ENCODE results near the gene ARHGAP6.
A peak's percentile ranks its signal among the peaks of the same experiment; 100 is the strongest.

Gene ARHGAP6

DNA sequence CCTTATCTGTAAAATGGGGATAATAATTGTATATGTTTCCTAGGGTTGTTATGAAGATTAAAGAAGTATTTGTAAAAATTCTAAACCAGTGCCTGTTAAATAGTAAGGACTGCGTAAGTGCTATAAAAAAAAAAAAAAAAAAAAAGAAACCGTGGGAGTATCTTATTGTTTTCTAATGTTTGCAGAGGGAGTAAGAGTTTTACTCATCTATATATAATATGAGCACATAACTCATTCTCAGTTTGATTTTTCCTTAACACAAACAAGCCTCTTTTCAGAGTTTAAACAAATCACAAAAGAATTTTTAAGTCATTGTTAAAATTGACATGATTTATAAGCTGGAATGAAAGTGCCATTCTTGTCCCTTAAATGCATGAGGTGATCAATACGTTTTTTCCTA is 267.6 kb downstream of the ARHGAP6 start:
- DNase-seq (ENCODE audit: low read depth in 1 of 2, low spot score in 1 of 2): no peak
- in situ Hi-C loops (cut with HindIII; ENCODE audit: low pct_unique_long_range_greater_than_20kb, low sequenced_read_pairs): no loop called here
- TF ChIP-seq JUND (IDR thresholded peaks at IDR 0.05; ENCODE audit: low read depth): no peak

DNA sequence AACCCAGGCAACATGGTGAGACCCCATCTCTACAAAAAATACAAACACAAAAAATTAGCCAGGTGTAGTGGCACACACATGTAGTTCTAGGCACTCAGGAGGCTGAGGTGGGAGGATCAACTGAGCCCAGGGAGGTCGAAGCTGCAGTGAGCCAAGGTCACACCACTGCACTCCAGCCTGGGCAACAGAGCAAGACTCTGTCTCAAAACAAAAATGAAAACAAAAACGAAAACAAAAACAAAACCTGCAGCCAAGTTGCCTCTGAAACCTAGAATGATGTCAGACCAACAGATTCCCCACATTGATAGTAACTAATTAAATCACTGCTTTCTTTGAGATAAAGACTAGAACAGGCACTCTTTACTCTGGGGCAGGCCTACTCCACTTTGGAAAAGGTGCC is 268.0 kb downstream of the ARHGAP6 start:
- DNase-seq (ENCODE audit: low read depth in 1 of 2, low spot score in 1 of 2): no peak
- TF ChIP-seq JUND (IDR thresholded peaks at IDR 0.05; ENCODE audit: low read depth): no peak
- in situ Hi-C loops (cut with HindIII; ENCODE audit: low pct_unique_long_range_greater_than_20kb, low sequenced_read_pairs): no loop called here

DNA sequence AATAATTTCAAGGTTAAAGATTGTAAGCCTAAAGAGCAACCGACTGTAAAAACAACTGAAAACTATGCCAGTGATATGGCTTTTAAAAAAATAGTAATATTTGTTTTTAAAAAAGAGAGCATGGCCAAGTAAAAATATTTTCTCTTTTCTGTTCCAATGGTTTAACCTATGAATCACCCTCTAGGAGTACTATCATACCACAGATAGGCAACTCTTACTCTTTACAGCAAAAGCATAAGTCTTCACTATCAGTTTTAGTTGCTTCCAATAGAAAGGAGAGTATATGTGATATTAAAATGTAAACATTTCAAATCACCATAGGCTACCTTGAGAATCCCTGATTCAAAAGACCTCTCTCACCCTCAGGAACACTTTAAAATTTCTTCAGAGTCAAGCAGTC is 269.9 kb downstream of the ARHGAP6 start:
- in situ Hi-C loops (cut with HindIII; ENCODE audit: low pct_unique_long_range_greater_than_20kb, low sequenced_read_pairs): no loop called here
- no peak for DNase-seq (ENCODE audit: low read depth in 1 of 2, low spot score in 1 of 2)
- TF ChIP-seq JUND (IDR thresholded peaks at IDR 0.05; ENCODE audit: low read depth): no peak

DNA sequence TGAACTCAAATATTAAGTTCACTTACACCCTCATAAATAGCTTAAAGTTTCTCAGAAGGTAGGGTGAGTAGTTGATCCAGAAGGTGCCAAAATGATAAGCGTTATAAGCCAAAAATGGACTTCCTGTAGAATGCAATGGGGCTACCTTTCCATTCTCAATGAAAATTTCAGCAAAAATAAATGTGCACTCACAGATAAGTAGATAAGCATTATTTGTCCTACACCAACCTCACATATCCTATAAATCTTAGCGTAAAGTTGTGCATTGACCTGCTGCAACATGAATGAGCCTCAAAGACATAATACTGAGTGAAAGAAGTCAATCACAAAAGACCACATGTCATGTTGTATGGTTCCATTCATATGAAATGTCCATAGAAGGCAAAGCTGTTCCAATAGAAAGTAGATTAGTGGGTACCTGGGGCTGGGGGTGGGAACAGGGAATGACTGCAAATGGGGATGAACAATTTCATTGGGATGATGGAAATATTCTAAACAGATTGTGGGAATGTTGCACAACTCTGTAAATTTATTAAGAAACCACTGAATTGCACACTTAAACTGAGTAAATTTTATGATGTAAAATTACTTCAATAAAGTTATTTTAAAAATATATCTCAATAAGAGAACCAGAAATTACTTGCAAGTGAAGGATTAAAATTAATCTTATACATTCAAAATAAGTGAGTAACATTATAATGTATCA is 271.6 kb downstream of the ARHGAP6 start:
- DNase-seq (ENCODE audit: low read depth in 1 of 2, low spot score in 1 of 2): no peak
- TF ChIP-seq JUND (IDR thresholded peaks at IDR 0.05; ENCODE audit: low read depth): no peak
- in situ Hi-C loops (cut with HindIII; ENCODE audit: low pct_unique_long_range_greater_than_20kb, low sequenced_read_pairs): no loop called here

DNA sequence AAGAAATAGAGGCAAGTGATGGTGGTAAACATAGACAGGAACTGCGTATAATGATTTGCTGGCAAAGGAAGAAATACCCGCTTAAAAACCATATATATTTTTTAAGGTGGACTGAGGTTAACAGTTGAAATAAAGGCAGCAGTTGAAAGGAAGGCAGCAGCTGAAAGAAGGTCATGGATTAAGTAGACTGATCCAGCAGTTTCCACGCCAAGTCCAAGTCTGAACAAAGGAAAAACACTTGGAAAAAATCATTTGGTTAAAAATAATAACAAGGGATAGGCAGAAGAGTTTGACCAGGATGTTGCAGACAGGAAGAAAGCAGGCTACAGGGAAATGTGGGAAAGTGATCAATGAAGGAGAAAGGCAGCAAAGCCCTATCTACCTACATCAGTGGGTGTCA is 278.9 kb downstream of the ARHGAP6 start:
- no peak for DNase-seq (ENCODE audit: low read depth in 1 of 2, low spot score in 1 of 2)
- in situ Hi-C loops (cut with HindIII; ENCODE audit: low pct_unique_long_range_greater_than_20kb, low sequenced_read_pairs): no loop called here
- TF ChIP-seq JUND (IDR thresholded peaks at IDR 0.05; ENCODE audit: low read depth): no peak

DNA sequence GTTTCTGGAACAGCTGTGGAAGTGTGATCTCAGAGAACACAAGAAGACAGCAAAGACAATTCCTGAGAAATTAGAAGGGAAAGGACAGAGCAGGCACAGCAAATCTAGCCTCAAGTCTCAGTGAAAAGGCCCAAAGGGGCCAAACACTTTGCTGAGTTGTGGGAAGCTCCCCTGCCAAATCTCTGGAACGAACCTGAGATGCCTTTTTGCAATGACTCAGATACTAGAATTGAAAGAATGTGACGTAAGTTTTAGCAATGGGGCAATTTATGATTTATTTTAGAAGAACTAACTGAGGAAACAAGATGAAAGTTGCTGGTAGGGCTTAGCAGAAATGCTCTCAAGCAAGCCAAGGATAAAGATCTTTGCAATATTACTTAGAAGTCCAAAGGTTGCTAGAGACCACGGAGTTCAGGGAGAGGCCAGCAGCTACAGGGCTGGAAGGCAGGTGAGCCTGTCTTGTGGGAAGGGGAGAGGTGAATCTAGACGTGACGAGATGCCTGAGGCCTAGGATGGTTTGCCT is 279.7 kb downstream of the ARHGAP6 start:
- no peak for TF ChIP-seq JUND (IDR thresholded peaks at IDR 0.05; ENCODE audit: low read depth)
- DNase-seq (ENCODE audit: low read depth in 1 of 2, low spot score in 1 of 2): no peak
- in situ Hi-C loops (cut with HindIII; ENCODE audit: low pct_unique_long_range_greater_than_20kb, low sequenced_read_pairs): no loop called here

DNA sequence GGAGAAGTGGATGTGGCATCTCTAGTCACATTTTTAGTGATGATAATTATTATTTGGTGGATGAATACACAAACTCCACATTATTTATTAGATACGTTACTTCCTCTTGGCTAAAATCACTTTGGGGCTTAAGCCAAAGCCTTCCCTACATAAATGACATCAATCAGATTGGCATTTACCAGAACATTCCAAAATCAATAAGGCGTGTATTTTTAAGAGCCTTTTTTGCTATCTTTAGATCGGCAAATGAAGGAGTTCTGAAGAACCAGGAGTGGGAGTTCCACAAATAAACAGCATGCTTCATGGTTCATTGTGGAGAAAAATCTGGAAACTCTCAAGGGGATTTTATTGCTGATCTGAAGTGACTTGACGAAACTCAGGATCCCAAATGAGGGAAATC is 282.8 kb downstream of the ARHGAP6 start:
- no peak for DNase-seq (ENCODE audit: low read depth in 1 of 2, low spot score in 1 of 2)
- no peak for TF ChIP-seq JUND (IDR thresholded peaks at IDR 0.05; ENCODE audit: low read depth)
- in situ Hi-C loops (cut with HindIII; ENCODE audit: low pct_unique_long_range_greater_than_20kb, low sequenced_read_pairs): no loop called here

DNA sequence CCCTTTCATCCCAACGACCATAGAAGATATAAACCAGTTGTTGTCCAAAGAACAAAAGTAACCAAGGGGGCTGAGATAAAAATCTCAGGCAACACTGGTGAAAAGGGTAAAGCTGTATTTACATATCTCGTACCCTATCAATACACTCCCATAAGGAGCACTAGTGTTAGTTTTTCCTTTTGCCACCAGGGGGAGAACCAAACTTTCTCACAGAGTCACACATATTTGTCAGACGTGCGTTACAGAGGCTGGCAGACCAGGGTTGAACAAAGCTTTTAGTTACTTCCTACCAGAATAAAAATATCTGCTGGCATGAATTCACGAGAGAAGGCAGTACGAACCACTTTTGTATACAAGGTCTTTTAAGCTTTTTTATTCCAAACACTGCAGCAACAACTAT is 284.3 kb downstream of the ARHGAP6 start:
- in situ Hi-C loops (cut with HindIII; ENCODE audit: low pct_unique_long_range_greater_than_20kb, low sequenced_read_pairs): no loop called here
- peak; percentile 1 to 68 for DNase-seq (ENCODE audit: low read depth in 1 of 2, low spot score in 1 of 2)
- TF ChIP-seq JUND (IDR thresholded peaks at IDR 0.05; ENCODE audit: low read depth): no peak

DNA sequence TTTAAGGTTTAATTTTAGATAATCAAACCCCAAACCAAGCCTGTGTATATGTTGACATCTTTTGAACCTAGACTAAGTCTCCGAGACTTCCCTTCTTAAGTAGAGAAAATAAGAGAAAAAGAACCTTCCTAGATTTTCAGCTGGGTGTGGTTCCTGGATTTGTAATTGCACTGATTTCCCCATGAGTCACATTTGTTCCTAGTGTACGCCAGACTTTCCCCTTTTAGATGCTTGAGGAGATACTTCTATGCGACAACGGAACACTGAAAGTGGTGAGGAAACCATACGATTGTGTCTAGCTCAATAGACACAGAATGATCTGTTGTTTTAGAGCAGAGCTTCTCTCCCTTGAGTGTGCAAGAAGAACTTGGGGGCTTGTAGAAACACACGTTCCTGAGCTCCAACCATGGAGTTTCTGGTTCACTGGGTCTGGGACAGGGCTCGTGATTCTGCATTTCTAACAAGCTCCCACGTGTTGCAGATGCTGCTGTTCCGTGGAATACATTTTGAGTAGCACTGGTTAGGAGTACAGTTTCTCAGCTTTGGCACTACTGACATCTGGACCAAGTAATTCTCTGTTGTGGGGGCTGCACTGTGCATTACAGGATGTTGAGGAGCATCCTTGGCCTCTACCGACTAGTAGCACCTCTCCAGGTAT is 285.4 kb downstream of the ARHGAP6 start:
- TF ChIP-seq JUND (IDR thresholded peaks at IDR 0.05; ENCODE audit: low read depth): no peak
- in situ Hi-C loops (cut with HindIII; ENCODE audit: low pct_unique_long_range_greater_than_20kb, low sequenced_read_pairs): no loop called here

DNA sequence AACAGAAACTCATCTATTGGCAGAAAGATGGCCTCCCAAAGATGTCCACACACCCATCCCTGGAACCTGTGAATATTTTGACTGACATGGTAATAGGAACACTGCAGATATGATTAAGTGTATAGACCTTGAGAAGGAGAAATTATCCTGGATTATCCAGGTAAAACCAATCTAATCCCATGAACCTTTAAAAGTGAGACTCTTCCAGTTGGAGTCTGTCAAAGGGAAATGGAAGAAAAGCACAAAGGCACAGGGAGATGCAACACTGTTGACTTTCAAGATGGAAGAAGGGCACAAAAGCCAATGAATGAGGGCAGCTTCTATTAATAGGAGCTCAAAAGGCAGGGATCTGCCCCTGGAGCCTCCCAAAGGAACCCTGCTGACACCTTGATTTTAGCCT is 289.6 kb downstream of the ARHGAP6 start:
- no peak for TF ChIP-seq JUND (IDR thresholded peaks at IDR 0.05; ENCODE audit: low read depth)
- in situ Hi-C loops (cut with HindIII; ENCODE audit: low pct_unique_long_range_greater_than_20kb, low sequenced_read_pairs): no loop called here
- no peak for DNase-seq (ENCODE audit: low read depth in 1 of 2, low spot score in 1 of 2)

More for the DNA sequence above, 285.4 kb downstream of the ARHGAP6 start:
- DNase-seq (ENCODE audit: low read depth in 1 of 2, low spot score in 1 of 2): no peak

DNA sequence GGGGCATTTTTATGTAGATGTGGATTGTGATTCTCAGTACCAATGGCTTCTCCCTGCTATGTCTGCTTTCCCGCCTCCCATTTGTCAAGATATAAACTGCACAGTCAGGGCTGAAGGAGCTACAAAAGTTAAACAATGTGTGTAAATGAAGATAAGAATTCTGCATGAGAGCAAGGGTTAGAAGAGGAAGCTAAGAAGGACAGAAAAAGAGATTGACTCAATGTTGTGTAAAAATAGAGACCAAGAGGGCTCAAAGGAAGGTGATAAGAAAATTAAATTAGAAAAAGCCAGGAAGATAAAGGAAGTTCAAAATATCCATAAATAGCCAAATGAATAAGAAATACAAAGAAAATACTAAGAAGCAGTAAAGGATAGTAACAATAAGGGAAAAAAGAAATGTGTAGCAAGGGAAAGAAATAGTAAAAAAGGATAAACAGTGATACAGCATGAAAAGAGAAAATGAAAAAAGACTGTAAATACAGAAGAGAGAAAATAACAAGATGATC is 290.1 kb downstream of the ARHGAP6 start:
- no peak for TF ChIP-seq JUND (IDR thresholded peaks at IDR 0.05; ENCODE audit: low read depth)
- DNase-seq (ENCODE audit: low read depth in 1 of 2, low spot score in 1 of 2): no peak
- in situ Hi-C loops (cut with HindIII; ENCODE audit: low pct_unique_long_range_greater_than_20kb, low sequenced_read_pairs): no loop called here

DNA sequence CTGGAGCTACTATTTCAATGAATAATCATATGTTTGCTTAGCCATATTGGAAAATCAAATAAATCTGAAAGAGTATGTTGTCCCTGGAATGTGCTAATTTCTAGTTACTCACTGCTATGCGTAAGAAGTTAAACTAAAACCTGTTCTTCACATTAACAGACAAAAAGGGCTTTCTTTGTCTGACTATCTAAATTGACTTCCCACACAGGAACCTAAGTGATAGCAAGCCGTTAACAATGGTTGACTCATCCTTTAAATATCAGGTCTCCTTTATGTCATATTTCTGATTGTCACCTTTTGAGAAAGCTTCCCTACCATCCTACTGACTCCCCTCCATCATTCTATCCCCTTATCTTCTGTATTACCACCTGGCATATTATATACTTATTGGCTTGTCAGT is 291.1 kb downstream of the ARHGAP6 start:
- no peak for DNase-seq (ENCODE audit: low read depth in 1 of 2, low spot score in 1 of 2)
- in situ Hi-C loops (cut with HindIII; ENCODE audit: low pct_unique_long_range_greater_than_20kb, low sequenced_read_pairs): no loop called here
- TF ChIP-seq JUND (IDR thresholded peaks at IDR 0.05; ENCODE audit: low read depth): no peak

DNA sequence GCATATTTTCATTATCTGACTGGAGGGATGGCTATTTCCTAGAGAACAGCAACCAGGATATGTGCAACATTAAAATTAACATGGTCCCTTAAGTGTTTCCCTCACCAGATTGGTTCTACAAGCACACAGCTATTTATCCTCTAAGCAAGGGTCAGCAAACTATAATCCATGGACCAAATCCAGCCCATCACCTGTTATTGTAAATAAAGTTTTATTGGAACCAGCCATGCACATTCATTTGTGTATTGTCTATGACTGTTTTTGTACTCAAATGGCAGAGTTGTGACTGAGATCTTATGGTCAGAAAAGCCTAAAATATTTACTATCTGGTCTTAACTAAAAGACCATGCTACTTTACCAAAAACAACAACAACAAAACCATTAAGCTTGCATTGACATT is 294.6 kb downstream of the ARHGAP6 start:
- DNase-seq (ENCODE audit: low read depth in 1 of 2, low spot score in 1 of 2): no peak
- in situ Hi-C loops (cut with HindIII; ENCODE audit: low pct_unique_long_range_greater_than_20kb, low sequenced_read_pairs): no loop called here
- no peak for TF ChIP-seq JUND (IDR thresholded peaks at IDR 0.05; ENCODE audit: low read depth)

All from T47D (cell line).